D341Med (cell line): ENCODE results near the gene ROBO3.

ENCODE experiments used
- DNase-seq: peaks from one replicate; pipeline ENCODE4 v3.0.0; 2012; ENCODE audit warnings: low spot score

ROBO3 gene

GRCh38 chr11:124920870-124921609 lies 55.8 kb downstream of the ROBO3 start:
- no peak for DNase-seq

DNA sequence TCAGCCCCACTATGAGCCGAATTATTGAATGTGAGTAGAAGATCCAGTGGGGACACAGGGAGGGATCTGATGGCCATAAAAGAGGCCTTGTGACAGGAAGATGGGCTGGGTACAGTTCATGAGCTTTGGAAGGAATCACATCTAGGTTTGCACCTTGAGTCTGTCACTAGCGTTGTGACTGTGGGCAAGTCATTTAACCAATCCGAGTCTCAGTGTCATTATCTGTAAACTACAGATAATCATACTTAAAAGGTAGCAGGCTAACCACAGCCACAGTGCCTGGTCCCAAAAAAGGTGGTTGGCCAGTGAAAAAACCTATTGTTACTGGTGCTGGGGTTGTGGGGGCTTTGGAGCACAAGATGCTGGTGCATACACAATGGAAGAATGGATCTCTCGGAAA lies 57.6 kb downstream of the ROBO3 start:
- DNase-seq = no peak

DNA sequence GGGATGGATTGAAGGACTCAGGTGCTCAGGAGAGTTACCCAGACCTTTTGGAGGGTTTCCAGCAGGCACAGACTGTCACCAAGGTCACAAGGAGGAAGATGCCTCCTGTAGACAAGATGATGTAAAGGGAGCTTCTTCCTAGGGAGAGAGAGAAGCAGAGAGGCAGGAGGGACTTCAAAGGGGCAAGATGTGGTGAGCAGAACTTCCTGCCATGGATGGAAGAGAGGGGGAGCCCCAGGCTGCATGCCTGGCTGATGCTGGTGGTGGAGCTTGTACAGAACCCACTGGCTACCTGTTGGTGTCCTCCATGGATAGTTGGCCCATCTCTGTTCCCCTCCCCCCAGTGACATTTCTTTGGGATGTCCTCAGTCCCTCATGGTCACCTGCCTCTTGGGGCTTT lies 58.1 kb downstream of the ROBO3 start:
- no peak for DNase-seq

DNA sequence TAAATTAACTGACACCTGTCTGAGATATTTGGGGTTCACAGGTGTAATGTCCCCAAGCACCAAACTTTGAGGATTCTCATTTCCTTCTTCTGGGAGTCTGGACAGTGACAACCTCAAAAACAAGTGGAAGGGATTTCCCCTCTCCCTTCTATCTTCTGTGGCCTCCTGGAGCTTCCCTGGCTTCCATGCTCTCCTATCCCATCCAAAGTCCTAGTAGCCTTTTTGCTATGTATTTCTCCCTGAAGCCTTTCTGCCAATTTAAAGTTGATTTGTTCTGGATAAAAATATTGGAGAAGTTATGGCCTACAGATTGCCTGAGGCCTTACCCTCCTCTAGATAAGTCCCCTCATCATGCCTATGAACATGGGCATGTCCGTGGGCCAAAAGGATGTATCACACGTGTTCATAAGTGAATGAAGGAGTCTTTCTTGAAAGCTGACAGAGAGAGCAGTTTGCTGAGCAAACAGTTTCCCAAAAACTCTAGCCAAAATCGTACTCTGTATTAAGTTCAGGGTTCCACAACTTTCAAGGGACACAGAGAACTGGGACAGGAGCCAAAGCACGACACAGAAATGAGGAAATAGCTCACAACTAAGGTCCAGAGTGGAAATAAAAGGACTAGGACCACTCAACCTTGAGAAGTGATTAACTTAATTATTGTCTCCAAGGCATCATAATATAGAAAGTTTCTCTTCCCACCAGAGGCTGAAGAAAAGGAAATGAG lies 63.9 kb downstream of the ROBO3 start:
- DNase-seq = no peak

DNA sequence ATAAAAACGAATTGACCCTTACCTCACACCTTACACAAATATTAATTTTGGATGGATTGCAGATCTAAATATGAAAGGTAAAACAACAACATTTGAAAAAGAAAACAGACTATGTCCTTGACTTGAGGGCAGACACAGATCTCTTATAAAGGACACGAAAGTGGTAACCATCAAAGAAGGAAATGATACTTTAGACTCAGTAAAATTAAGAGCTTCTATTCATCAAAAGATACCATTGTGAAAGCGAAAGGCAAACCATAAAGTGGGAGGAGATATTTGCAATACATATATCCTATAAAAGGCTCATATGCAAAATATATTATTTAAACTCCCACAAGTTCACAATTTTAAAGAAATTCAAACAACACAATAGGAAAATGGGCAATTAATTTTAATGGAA lies 65.6 kb downstream of the ROBO3 start:
- no peak for DNase-seq
